ENCODE results near the gene RCVRN.

The RCVRN gene

DNA sequence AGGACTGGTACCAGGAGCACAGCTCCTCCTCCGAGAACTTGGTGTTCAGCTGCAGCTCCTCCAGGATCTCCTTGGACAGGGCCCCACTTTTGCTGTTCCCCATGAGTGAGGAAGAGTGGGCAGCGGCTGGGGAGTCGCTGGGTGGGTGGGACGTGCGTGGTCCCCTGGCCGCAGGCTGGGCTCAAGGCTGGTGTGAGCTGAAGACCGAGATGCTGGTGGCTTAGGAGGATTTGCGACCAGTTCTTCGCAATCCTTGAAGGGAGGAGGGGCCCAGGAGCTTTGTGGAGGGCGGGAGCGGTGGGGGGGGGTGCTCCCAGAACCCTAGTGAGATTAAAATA lies at the start of gene RCVRN:
Gene RCVRN (minus strand): TSS at position 194 of the 338 bp plus-strand sequence. CDS start 91 bp downstream, at position 103.
- no peak for DNase-seq

DNA sequence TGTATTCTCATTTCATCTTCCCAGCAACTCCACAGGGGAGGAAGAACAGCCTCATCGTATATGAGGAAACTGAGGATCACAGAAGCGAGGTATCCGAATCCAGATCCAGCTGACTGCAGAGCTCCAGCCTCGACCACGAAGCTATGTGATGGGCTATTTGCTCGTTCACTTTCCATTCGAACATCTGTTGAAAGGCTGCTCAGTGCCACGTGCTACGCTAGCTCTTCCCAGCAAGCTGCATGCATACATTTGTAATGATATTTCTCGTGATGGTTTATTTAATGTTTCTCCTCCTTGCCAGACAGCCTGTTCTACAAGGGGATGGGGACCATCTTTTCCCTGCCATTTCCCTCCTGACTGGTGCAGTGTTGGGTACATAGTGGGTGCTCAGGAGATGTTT lies 48.4 kb upstream of the RCVRN start:
- no peak for DNase-seq

DNA sequence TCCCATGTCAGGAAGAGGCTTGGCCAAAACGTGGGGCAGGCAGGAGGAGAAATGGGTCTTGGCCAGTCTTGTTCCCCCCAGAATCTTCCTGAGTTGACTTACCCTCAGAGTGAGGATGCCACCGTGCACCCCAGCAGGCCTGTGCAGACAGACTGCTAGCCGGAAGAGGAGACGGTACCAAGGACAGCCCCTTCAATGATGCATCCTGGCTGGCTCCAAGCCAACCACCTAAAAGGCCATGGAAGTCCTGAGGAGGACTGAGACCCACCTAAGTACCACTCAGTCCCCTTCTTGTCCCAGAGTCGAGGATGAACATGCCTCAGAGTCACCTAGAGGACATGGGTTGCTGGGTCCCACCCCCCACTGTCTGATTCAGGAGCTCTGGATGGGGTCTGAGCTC lies 46.7 kb upstream of the RCVRN start:
- no peak for DNase-seq

DNA sequence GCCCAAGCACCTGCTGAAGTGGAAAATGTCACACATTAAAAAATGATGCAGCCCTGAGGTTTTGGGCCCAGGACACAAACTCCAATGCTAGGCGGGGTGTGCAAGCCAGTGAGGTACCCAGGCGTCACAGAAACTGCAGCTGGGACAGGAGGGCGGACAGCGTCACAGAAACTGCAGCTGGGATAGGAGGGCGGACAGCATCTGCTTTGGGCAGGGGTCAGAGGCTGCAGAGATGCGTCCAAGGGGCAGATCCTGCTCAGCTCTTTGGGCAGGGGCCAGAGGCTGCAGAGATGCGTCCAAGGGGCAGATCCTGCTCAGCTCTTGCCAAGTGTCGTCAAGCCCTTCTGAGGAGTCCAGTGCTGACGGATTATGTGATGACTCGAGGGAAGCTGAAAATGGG lies 43.9 kb upstream of the RCVRN start:
- no peak for DNase-seq

DNA sequence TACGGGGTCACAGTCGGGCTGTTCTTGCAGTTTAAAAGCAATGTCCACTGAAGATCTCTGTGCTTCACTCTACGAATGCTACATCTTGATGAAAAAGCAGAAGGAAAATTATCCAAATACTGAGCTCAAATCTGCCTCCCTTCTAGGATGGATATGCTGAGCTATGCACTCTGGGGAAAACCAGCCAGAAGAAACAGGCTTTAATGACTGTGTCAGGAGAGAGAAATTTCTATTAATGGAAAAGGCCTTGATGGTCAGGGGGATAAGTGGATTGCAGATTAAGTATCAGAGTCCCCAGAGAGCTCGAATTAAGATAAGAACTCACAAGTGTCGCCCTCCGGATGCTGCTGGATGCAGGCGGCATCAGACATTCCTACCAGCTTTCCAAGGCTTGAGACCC lies 39.6 kb upstream of the RCVRN start:
- DNase-seq = no peak

DNA sequence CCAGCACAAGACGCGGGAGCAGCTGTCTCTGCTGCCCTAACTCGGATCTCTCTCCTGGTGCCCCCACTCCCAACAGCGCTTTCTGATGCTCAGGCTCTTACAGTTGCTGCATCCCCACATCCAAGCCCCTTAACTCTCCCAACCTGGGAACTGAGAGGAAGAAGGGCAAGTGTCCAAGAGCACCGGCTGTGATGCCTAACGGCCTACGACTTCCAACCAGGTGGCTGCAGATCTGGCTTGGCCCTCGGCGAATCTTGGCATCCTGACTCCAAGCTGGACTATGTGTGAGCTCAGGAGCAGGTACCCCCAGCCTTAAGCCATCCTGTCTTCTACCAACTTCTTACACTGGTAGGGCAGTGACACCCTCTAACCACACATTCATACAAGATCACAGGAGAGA lies 38.3 kb upstream of the RCVRN start:
- no peak for DNase-seq

DNA sequence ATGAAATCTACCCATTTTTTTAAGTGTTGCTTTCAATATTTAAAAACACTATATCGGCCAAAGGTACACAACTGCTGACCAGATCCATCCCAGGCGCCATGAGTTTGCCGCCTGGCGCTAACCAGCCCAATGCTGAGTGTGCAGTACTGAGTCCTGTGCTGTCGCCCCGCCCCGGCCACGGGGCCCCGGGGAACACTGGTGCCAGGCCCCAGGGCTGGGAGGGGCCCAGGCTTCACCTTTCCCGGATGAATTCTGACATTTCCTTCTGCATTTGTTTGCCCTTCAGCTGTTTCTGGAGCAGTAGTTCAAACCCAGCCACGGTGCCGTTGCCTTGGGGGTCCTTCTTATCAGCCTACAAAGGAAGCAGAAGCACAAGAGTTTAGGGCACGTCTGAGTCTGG lies 37.8 kb upstream of the RCVRN start:
- DNase-seq = no peak

DNA sequence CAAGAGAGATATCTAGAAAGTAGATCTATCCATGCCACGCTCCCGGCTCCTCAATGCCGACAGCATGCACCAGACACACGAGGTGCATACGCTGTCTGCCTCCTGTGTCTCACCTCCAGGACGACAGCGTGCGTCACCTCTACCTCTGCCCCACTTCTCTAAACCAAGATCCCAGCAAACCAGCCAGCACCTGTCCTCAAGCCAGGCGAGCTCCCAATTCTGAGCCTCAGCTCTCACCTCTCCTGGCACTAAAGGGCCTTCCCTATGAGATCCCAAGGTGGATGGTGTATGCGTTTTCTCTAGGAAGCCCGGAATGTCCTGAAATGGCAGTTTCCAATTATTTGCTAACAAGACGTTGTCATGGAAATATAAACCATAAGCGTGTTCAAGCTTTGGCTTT lies 36.2 kb upstream of the RCVRN start:
- DNase-seq = no peak

DNA sequence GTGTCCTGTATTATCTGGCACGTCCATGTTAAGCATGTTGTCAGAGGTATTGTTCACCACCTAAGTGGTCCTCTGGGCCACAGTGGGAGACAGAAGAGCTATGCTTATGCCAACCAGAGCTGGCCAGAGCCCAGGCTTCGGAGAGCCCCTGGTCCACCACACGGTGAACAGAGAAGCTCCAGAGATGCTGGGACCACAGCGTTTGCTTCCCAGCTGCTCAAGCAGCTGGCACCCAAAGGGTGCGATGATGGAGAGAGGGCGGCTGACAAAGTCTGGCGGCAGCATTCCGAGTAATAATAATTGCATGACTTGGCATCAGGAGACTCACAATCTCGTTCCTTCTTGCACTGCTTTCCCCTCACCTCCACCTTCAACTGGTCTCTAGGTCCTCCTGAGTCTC lies 35.8 kb upstream of the RCVRN start:
- DNase-seq = no peak

DNA sequence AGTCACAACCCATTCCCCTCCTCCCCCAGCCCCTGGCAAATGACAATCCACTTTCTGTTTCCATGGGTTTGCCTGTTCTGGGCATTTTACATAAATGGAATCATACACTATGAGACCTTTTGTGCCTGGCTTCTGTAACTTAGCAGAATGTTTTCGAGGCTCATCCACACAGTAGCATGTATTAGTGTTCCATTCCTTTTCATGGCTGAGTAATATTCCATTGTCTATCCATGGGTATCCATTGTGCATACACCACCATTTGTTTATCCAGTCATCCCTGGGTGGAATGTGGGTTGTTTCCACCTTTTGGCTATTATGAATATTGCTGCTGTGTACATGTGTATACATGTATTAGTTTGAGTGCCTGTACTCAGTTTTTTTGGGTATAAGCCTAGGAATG lies 33.7 kb upstream of the RCVRN start:
- DNase-seq = no peak

DNA sequence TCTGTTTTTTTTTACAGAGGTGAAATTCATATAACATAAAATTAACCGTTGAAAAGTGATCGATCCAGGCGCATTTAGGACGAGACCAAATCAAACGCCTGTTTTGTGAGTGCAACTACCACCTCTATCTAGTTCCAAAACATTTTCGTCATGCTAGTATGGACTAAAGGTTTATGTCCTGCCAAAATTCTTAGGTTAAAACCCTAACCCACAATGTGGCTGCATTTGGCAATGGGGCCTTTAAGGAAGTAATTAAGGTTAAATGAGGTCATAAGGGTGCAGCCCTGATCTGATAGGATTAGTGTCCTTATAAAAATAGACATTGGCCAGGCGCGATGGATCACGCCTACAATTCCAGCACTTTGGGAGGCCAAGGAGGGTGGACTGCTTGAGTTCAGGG lies 32.8 kb upstream of the RCVRN start:
- no peak for DNase-seq

DNA sequence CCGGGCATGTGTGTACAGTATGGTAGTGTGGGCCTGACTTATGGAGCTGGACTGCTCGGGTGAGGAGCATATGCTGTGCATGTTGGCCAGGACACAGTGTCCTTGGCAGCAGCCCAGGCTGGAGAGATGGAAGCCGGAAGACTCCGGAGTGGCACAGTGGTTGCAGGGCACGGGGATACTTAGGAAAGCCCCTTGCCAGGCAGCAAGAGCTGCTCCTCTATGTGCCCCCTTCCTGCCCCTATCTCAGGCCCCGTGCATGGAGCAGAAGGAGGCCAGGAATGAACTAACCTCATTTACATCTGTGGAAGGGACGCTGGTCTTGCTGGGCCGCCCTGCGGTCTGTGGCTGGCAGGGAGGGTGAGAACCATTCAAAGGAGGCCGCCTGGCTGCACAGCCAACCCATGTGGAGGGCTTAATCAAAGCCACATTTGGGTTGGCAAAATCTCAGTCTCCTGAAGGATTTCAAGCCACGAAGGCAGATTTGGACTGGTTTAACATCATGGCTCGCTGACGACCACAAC lies 32.2 kb upstream of the RCVRN start:
- peak; percentile 57 for DNase-seq

DNA sequence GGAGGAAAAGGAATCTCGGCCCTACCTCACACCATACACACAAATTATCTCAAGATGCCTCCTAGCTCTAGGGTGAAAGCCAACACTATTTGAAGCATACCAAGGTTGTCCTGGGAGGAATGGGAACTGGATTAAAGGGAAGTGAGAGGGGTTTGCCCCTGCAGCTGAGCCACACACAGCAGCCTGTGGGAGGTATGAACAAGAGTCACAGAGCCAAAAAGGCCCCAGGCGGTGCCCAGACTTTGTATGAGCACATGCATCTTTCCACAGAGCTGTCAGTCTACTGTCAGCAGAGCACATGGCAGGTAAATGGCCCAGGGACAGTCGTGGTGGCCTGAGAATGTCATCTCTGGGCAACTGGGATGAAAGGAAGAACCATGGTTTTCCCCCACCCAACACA lies 31.0 kb upstream of the RCVRN start:
- DNase-seq = no peak

DNA sequence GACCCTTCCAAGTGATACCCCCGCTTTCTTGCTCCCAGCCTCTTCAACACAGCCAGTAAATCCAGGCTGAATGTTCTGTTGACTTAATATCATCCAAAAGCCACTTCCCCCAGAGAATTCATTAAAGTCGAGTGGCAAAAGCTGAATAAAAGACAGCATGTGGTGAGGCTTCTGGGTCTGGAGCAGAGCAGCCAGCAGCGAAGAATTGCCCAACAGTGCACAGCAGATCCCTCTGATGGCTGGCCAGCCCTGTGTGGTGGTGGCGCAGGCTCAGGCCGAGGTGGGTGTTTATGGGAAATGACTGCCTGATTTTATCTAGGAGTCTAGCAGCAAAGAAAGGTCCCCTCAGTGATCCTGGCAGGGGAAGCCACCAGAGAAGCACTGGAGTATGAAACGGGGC lies 30.3 kb upstream of the RCVRN start:
- no peak for DNase-seq

DNA sequence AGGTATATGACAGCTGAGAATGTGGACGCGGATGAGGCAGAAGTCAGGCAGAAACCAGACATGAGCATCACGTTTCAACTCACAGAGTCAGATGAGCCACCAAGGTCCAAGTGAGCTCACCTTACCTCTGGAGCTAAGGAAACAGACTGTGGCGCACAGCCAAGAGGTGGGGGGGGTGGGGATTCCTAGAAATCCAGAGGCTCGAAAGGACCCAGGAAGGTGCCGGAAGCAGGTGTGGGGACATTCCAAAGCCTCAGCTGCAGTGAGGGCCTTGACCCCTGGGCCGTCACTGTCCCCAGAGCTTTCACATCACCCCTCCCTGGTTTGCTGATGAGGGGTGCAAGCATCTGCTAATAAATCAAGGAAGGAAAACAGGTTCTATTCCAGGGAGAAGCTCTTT lies 29.3 kb upstream of the RCVRN start:
- no peak for DNase-seq

DNA sequence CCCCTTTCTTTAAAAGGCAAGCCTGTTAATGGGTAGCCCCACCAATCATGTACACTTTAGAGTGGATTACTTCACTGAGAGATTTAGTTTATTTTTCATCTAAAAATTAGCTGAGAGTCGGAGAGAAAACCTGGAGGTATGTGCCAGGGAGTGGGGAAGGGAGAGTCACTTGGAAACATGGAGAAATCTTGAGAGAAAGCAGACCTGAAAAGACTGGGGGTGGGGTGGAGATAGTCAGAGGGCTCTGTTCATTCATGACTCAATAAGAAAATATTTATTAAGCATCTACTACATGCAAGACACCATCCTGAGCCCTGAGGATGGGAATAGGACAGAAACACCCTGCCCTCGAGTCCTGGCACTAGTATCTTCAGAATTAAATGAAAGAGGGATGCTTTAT lies 27.4 kb upstream of the RCVRN start:
- no peak for DNase-seq

DNA sequence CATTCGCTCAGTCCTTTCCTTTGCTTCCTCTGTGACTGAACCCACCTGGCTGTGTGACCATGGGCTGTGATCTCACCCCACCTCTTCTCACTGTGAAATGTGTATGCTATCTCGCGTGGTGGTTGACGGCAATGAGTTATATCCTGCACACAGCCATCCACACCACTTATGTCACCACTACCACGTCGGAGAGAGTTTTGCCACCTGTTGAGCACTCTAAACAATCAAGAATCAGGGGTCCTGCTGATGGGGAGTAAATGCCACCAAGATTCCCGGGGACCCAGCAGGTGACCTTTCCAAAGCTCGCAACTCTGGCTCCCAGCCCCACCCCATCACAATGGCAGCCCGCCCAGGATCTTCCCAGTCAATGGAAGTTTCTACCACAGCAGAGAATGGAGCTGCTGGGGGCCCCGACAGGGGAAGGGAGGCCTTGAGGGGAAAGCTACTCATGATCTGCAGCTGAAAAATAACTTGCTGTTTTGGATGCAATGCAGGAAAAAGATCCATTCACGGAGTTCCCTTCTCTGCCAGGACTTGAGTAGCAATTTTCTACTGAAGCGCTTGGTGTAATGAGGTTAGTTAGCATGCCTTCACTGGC lies 26.2 kb upstream of the RCVRN start:
- no peak for DNase-seq

DNA sequence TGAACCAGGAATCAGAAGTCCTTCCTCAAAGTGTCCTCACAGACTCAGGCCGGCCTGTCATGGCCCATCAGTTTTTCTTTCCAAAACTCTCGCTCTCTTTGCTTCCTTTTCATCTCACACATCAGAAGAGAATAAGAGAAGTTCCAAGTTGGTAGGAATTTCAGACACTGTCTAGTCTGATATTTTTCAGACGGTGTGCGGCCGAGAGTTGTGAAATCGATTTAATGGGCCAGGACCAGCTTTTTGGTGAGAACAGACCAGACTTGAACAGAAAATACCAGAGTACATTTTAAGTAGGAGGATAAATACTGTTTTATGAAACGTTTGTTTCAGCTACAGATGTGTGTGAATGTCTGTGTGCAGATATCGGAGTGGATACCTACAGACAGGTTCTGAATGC lies 24.8 kb upstream of the RCVRN start:
- no peak for DNase-seq

DNA sequence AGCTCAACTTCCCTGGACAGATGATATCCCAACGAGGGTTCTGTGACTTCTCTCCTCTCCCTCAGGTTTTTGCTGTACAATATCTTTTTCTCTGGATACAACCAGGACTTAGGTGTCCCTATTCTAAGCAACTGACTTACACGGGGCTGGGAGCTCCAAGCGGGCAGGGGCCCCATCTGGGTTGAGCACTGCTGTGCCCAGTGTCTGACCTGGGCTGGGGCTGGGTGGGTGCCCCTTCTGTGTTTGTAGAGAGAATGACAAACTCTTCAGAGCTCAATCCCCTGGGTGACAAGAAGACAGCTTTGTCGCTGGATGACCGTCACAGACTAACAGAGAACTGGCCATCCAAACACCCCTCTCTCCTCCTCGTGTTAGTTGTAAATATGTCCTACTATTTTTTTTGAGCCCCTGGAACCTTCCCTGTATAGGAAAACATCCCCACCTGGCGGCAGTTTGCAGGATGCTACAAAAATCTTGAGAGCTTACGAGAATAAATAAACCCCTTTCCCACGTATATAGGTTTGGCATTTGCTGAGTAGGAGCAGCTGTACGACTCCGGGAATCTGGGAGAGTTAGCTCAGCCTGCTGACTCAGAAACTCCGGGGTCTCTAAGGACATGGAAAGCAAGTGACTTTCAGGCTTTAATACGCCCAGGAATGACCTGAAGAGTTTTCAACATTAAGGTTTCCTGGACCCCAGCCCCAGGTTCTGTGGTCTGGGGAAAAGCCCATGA lies 23.7 kb upstream of the RCVRN start:
- DNase-seq = peak; percentile 82

DNA sequence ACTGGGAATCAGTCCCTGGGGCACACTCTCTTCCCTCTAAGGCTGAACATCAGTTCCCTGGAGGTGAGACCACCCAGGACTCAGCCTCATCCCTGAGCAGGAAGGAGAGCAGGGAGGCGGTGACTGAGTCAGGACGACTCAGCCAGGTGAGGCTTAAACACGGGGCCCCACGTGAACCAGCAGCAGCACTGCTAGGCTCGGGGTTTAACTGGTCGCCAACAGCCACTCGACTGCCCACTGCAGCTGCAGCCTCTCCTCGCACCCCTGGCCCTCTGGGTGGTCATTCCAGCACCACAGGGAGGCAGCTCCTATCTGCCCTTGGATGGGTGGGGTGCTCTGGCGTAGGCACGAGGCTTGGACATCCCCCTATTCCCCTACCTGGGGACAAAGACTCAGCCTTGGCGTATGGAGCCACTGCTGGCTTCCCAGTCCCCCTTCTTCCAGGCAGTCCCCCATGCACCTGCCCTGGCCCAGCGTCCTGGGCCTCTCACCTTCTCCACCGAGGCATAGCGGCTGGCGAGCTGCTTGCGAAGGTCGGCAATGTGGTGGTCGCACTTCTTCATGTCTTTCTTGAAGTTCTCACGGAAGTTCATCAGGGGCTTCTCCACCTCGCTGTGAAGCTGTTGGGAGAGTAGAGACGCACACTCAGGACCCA lies 21.2 kb upstream of the RCVRN start:
- no peak for DNase-seq

DNA sequence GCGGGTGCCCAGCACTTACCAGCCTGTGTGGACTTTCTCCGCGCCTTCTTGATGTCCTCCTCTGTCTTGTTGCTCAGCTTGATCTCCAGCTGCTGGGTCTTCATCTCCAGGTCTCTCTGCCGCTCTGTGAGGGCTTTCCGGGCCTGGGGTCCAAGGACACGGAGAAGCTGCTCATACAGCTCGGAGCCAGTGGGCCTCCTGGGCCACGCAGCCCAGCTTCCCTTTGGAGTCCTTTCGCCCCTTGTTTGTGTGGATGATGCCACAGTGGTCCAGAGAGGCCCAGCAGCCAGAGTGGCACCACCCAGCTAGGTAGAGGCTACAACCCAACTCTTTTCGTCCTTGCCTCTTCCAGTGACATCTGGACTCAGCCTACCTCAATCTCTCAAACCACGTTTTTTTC lies 20.4 kb upstream of the RCVRN start:
- no peak for DNase-seq

DNA sequence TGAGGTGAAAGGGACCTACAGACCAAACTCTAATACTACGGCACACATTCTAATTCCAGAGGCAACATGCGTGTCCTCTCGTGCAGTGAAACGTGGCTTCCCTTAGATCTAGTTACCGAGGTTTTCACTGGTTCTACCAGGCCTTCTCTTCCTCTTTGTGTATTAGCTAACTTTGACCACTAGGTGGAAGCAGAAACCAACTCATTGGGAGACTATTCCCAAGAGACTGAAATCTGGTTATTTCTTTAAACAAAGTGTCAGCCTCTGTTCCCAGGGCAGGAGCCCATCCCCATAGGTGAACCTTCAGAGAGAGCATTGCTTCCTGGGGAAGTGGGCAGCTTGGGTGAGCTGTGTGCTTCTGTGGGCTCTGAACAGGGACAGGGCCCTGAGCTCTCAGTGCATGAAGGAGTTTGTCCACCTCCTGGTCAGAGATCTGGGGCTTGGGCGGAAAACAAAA lies 19.7 kb upstream of the RCVRN start:
- DNase-seq = peak; percentile 95

DNA sequence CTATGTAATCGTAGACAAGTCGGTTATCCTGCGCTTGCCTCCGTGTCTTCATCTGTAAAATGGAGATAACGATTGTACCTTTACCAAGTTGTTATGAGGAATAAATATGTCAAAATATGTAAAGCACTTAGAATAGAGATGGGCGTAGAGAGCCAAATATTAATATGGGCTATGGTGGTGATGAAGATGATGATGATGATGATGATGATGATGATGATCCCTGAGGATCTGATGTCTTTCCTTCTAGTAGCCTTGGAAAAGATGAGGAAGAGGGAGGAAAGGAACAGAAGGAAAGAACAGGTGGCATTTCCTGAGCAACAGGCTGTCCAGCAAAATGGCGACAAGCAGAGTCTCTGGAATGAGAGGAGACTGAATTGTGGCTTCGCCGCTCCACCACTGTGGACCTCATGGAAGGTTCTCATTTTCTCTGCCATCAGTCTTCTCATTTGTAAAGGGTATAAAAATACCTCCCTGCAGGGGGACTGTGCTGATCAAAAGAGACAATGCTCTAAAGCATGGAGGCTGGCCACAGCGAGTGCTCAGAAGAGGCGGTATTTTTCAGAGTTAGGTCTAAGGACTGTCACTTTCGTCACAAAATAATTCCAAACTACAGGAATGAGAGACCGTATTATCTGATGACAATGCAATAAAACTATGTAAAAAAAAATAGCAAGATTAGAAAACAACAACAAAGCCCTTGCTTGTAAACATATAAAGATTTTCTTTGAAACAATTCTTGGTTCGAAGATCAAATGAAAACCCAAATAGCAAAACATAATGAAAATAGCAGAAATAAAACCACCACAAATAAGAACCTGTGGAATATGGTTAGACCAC lies 17.2 kb upstream of the RCVRN start:
- DNase-seq = no peak

Measured in eye (tissue), 1 donor.